MCF 10A (cell line): ENCODE data around the gene SH3TC2. TPM values are rescaled to one million over a fixed set of nuclear protein-coding genes. Genes with fewer than 3 reads are reported as not detected.

Source experiments
- BruUV-seq: library from RNA; stranded (reverse); fragments of 400-500 nt; replicated peaks from 2 replicates; lab custom pipeline; 2021; lab: Mats Ljungman, UMichigan
- CTCF ChIA-PET: fragments of 300-600 bp; sonication (Branson Sonifier 250); formaldehyde crosslinking; extraction: SDS; loops from one replicate; lab custom pipeline; 2021; ENCODE audit warnings: antibody characterized with exemption, inconsistent platforms; lab: Yijun Ruan, JAX
- POLR2A ChIA-PET: fragments of 300-600, 350-650 bp; sonication (Branson Sonifier 250); formaldehyde crosslinking; extraction: SDS; loops from one replicate; lab custom pipeline; 2020; ENCODE audit warnings: antibody characterized with exemption, inconsistent platforms; lab: Yijun Ruan, JAX
- DNase-seq: peaks from one replicate; pipeline ENCODE4 v3.0.0-alpha.2; 2018; ENCODE audit not compliant: unreplicated experiment
- H3K27ac Mint-ChIP-seq: one replicate; pipeline ENCODE4 v1.8.0; 2022; ENCODE audit warnings: mild to moderate bottlenecking, low read depth, mixed read lengths; ENCODE audit not compliant: unreplicated experiment
- H3K27me3 Mint-ChIP-seq: one replicate; pipeline ENCODE4 v1.8.0; 2022; ENCODE audit warnings: mixed read lengths; ENCODE audit not compliant: insufficient read depth, unreplicated experiment
- H3K36me3 Mint-ChIP-seq: one replicate; pipeline ENCODE4 v1.8.0; 2022; ENCODE audit warnings: mild to moderate bottlenecking, moderate library complexity, mixed read lengths; ENCODE audit not compliant: insufficient read depth, unreplicated experiment
- H3K4me1 Mint-ChIP-seq: one replicate; pipeline ENCODE4 v1.8.0; 2022; ENCODE audit warnings: mixed read lengths; ENCODE audit not compliant: insufficient read depth, unreplicated experiment
- H3K4me3 Mint-ChIP-seq: one replicate; pipeline ENCODE4 v1.8.0; 2022; ENCODE audit warnings: mild to moderate bottlenecking, moderate library complexity, mixed read lengths; ENCODE audit not compliant: unreplicated experiment
- H3K9me3 Mint-ChIP-seq: one replicate; pipeline ENCODE4 v1.8.0; 2022; ENCODE audit warnings: mixed read lengths; ENCODE audit not compliant: unreplicated experiment
- CTCF ChIP-seq: fragments of 200-600 bp; IDR thresholded peaks from one replicate; pipeline ENCODE4 v1.8.0; 2022; ENCODE audit warnings: antibody characterized with exemption, mild to moderate bottlenecking; ENCODE audit not compliant: unreplicated experiment
- intact Hi-C: fragments of 100-400 bp; cut with micrococcal nuclease; formaldehyde crosslinking; loops from 2 replicates; pipeline ENCODE4 v1.14.1; 2022
- total RNA-seq: library from RNA; stranded (reverse); gene quantifications from 2 replicates; pipeline ENCODE4 v1.2.3, GENCODE V29; 2022

Gene SH3TC2
- total RNA-seq, 1 experiment from 2014 or later, result 6.2 TPM

- peak; percentile 14 for TF ChIP-seq CTCF
- Mint-ChIP-seq H3K36me3 (no peaks in the 10 kb centered on the region), H3K27ac (peak overlapping the region; percentile 81), H3K27me3 (no peaks in the 10 kb centered on the region), H3K4me1 (peaks cover 24% of the 10 kb centered on the region), H3K4me3 (no peak overlapping the region), H3K9me3 (no peaks in the 10 kb centered on the region)
- intact Hi-C loops, result loop anchor here (2.0 kb wide), 1 partner anchor 24 kb away; no protein-coding TSS in a partner anchor
- ChIA-PET CTCF (interaction anchor here (0.7 to 38.9 kb wide), 21 partner anchors 8 to 567 kb away, joined by 3 to 1118 read pairs (median 4); no protein-coding TSS in a partner anchor), POLR2A (interaction anchor here (0.7 to 2.7 kb wide), 7 partner anchors 8 to 222 kb away, joined by 3 to 9 read pairs (median 5); partner anchors contain the start of gene ADRB2)
- DNase-seq, result peak; percentile 89
- BruUV-seq, result no TSS peak
Measured at GRCh38 chr5:149011084-149011483, 51.8 kb downstream of the SH3TC2 start.

- TF ChIP-seq CTCF, result no peak
- Mint-ChIP-seq H3K27ac (no peak overlapping the region), H3K36me3 (no peaks in the 10 kb centered on the region), H3K27me3 (no peaks in the 10 kb centered on the region), H3K9me3 (no peaks in the 10 kb centered on the region), H3K4me3 (no peak overlapping the region), H3K4me1 (peaks cover 50% of the 10 kb centered on the region)
- intact Hi-C loops, result loop anchor here (10.0 kb wide), 1 partner anchor 258 kb away; no protein-coding TSS in a partner anchor
- DNase-seq, result no peak
- no TSS peak for BruUV-seq
- CTCF ChIA-PET, result interaction anchor here (0.6 to 38.9 kb wide), 15 partner anchors 8 to 603 kb away, joined by 3 to 1118 read pairs (median 8); no protein-coding TSS in a partner anchor
- POLR2A ChIA-PET, result interaction anchor here (0.7 to 3.4 kb wide), 7 partner anchors 13 to 181 kb away, joined by 3 to 9 read pairs (median 4); partner anchors contain the start of gene ADRB2
Measured at GRCh38 chr5:149007174-149007573, 55.7 kb downstream of the SH3TC2 start.

- Mint-ChIP-seq H3K9me3 (no peaks in the 10 kb centered on the region), H3K4me3 (no peak overlapping the region), H3K27me3 (no peaks in the 10 kb centered on the region), H3K4me1 (peaks cover 53% of the 10 kb centered on the region), H3K27ac (no peak overlapping the region), H3K36me3 (no peaks in the 10 kb centered on the region)
- no TSS peak for BruUV-seq
- ChIA-PET CTCF (interaction anchor here (0.6 to 38.9 kb wide), 12 partner anchors 7 to 269 kb away, joined by 3 to 1118 read pairs (median 11); no protein-coding TSS in a partner anchor), POLR2A (interaction anchor here (0.6 to 3.4 kb wide), 7 partner anchors 24 to 181 kb away, joined by 3 to 9 read pairs (median 4); partner anchors contain the start of gene ADRB2)
- no peak for TF ChIP-seq CTCF
- intact Hi-C loops, result loop anchor here (10.0 kb wide), 1 partner anchor 258 kb away; no protein-coding TSS in a partner anchor
- no peak for DNase-seq
Measured at GRCh38 chr5:149006426-149006825, 56.4 kb downstream of the SH3TC2 start.
